RWPE1 (cell line): ENCODE measurements around the gene CACNG5.

Experiments used
- CTCF ChIA-PET: fragments of 350-600 bp; sonication (Branson Sonifier 250); formaldehyde crosslinking; extraction: SDS; loops from one replicate; lab custom pipeline; 2021; lab: Yijun Ruan, JAX
- POLR2A ChIA-PET: fragments of 400-600 bp; formaldehyde crosslinking; extraction: SDS; loops from one replicate; lab custom pipeline; 2020; ENCODE audit warnings: antibody characterized with exemption; ENCODE audit not compliant: low non-redundant PET; lab: Yijun Ruan, JAX
- DNase-seq: peaks from one replicate; pipeline ENCODE4 v3.0.0; 2012; ENCODE audit warnings: low spot score
- H3K27ac ChIP-seq: fragments of 450-650 bp; 2 replicates; pipeline ENCODE4 v1.5.1; 2017
- TF ChIP-seq, protein P1 (sequence below): fragments of 450-650 bp; conservative IDR thresholded peaks from 2 replicates; pipeline ENCODE4 v1.5.1; 2017; ENCODE audit warnings: low read depth, mild to moderate bottlenecking

Gene CACNG5

DNA sequence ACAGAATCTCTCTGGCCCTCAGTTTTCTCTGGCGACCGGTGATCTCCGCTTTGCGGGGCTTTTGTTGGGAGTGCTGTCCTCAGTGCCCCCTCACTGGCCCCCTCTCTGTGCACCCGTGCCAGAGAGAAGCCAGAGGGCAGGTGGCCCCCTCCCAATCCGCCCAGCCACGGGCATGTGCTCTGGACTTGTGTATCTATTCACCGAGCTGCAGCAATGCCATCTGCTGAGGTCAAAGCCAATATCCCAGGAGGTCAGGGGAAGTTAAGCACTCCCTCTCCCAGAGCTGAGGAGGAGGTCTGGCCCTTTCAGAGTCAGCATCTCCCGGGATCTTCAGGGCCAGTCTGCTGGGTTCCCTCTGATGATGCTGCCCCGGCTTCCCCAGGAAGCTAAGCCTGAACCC, 5.1 kb downstream of the CACNG5 start:
- TF ChIP-seq, protein P1, sequence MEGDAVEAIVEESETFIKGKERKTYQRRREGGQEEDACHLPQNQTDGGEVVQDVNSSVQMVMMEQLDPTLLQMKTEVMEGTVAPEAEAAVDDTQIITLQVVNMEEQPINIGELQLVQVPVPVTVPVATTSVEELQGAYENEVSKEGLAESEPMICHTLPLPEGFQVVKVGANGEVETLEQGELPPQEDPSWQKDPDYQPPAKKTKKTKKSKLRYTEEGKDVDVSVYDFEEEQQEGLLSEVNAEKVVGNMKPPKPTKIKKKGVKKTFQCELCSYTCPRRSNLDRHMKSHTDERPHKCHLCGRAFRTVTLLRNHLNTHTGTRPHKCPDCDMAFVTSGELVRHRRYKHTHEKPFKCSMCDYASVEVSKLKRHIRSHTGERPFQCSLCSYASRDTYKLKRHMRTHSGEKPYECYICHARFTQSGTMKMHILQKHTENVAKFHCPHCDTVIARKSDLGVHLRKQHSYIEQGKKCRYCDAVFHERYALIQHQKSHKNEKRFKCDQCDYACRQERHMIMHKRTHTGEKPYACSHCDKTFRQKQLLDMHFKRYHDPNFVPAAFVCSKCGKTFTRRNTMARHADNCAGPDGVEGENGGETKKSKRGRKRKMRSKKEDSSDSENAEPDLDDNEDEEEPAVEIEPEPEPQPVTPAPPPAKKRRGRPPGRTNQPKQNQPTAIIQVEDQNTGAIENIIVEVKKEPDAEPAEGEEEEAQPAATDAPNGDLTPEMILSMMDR = no peak
- CTCF ChIA-PET = interaction anchor here (0.7 kb wide), 1 partner anchor 60 kb away, joined by 3 read pairs; no protein-coding TSS in a partner anchor
- POLR2A ChIA-PET = no interaction called here
- DNase-seq = no peak
- no peak overlapping the region for H3K27ac ChIP-seq

DNA sequence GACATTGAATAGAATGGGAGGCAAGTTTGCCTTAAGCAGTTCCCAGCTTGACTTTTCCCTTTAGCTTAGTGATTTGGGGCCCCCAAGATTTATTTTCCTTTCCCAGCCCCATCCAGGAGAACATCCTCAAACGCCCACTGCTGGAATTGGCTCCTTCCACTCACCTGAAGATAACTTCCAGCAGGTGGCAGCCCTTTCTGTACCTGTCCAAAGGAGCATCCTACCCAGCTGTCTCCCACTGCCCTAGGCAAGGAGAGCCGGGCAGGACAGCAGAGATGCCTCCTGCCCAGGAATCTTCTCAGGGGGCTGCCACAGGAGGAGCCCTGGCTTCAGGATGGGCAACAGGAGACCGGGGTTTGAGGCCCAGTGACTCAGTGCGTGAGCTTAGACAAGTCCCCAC, 6.4 kb downstream of the CACNG5 start:
- H3K27ac ChIP-seq = no peak overlapping the region
- TF ChIP-seq, protein P1 = no peak
- DNase-seq = no peak
- ChIA-PET CTCF (interaction anchor here (0.5 kb wide), 2 partner anchors 349 to 667 kb away, joined by 3 to 6 read pairs; no protein-coding TSS in a partner anchor), POLR2A (no interaction called here)

DNA sequence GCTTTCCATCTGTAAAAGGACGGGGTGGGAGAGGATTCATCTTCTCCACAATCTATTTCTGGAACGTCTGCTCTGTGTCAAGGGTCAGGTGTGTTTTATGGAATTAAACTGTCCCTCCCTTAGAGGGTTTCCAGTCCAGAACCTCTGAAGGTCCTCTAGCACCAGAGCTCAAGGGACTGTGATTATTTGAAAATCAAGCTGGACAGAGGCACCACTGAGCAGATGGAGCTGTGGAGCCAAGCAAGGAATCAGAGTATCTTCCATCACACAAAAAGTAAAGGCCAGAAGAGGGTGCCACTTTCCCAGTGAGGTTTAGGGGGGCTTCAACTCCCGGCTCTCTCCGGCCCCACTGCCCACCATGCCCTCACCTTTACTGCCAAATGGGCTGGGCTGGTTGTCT, 6.8 kb downstream of the CACNG5 start:
- TF ChIP-seq, protein P1 = no peak
- CTCF ChIA-PET = interaction anchor here (0.5 kb wide), 2 partner anchors 349 to 668 kb away, joined by 3 to 6 read pairs; no protein-coding TSS in a partner anchor
- no peak for DNase-seq
- POLR2A ChIA-PET = no interaction called here
- H3K27ac ChIP-seq = no peak overlapping the region

DNA sequence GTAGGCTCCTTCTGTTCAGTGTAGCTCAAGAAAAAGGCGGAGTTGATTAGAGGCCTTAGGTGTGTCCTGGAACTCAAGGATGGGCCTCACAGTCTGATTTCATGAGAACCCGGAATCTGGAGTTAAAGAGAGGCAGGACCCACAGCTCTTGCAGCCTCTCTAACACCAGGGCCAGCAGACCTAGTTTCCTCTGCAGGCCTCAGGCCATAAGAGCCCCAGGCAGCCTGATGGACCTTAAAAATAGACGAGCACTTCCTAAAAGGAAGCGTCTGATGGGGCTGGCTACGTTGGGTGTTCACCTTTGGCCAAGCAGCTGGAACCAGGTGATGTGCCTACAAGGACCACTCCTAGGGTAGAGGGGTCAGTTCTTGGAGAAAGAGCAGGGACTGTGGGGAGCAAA, 7.6 kb downstream of the CACNG5 start:
- no peak overlapping the region for H3K27ac ChIP-seq
- CTCF ChIA-PET = no interaction called here
- no peak for DNase-seq
- POLR2A ChIA-PET = no interaction called here
- TF ChIP-seq, protein P1 = no peak

DNA sequence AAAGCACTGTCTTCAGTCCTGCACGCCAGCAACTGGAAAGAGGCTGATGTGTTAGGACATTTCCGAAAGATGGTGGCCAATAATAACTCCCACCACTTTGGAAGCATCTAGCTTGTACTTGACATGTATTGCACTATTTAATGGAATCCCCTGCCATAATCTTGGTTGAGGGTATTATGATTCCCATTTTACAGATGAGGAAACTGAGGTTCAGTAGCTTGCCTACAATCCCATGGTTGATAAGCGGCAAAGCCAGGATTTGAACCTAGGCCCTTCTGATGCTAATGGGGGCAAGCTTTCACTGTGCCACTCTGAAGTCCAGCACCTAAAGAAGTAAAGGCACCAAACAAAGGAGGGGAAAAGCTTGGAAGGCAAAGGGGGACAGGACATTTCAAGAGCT, 8.0 kb downstream of the CACNG5 start:
- ChIA-PET POLR2A (no interaction called here), CTCF (no interaction called here)
- no peak for DNase-seq
- TF ChIP-seq, protein P1 = no peak
- H3K27ac ChIP-seq = no peak overlapping the region

DNA sequence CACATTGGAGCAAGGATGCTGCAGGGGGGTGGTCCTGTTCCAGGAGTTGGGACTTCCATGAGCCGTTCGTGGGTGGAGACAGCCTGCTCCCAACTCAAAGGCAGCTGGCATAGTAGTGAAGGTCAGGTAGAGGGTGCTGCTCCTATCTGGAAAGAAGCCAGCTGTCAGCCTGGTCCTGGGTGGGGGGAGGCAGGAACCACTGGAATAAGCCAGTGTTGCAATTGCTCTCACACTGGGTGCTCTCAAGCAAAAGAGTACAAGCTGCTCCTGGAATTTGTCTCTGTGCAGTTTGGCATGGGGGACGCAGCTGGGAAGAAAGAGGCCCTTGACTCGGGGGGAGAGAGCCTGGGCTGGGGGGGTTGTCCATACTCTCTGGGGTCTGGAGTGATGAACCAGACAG, 8.7 kb downstream of the CACNG5 start:
- POLR2A ChIA-PET = interaction anchor here (0.7 kb wide), 1 partner anchor 93 kb away, joined by 3 read pairs; no protein-coding TSS in a partner anchor
- CTCF ChIA-PET = no interaction called here
- H3K27ac ChIP-seq = no peak overlapping the region
- no peak for DNase-seq
- TF ChIP-seq, protein P1 = no peak
